BLaER1 treated with 17β-estradiol and CSF1 and Interleukin-3, amounts not matched to agents 10 nM and 100 nM (cell line): ENCODE results near the gene TNFSF4.

Experiments used
- H3K27ac ChIP-seq, 11 experiments: shearing (Covaris generic); formaldehyde crosslinking; 2 replicates each; pipeline ENCODE4 v1.8.1; 2022
- H3K27me3 ChIP-seq, 11 experiments: shearing (Covaris generic); formaldehyde crosslinking; 2 replicates each; pipeline ENCODE4 v1.8.1; 2022
- H3K36me3 ChIP-seq, 11 experiments: shearing (Covaris generic); formaldehyde crosslinking; 2 replicates each; pipeline ENCODE4 v1.8.1; 2022
- H3K4me1 ChIP-seq, 10 experiments: shearing (Covaris generic); formaldehyde crosslinking; 2 replicates each; pipeline ENCODE4 v1.8.1; 2022
- H3K4me2 ChIP-seq, 11 experiments: shearing (Covaris generic); formaldehyde crosslinking; 2 replicates each; pipeline ENCODE4 v1.8.1; 2022
- H3K4me3 ChIP-seq, 10 experiments: shearing (Covaris generic); formaldehyde crosslinking; 2 replicates each; pipeline ENCODE4 v1.8.1; 2022
- H3K9ac ChIP-seq, 11 experiments: shearing (Covaris generic); formaldehyde crosslinking; 2 replicates each; pipeline ENCODE4 v1.8.1; 2022
- H3K9me3 ChIP-seq, 11 experiments: shearing (Covaris generic); formaldehyde crosslinking; replicated peaks in 1 of 11; 2 replicates each; pipeline ENCODE4 v1.8.1; 2022
- H4K20me1 ChIP-seq, 11 experiments: shearing (Covaris generic); formaldehyde crosslinking; 2 replicates each; pipeline ENCODE4 v1.8.1; 2022
- Cebpa-rat ChIP-seq, 11 experiments: shearing (Covaris generic); IDR thresholded peaks; 2 replicates each; pipeline ENCODE4 v1.8.1; 2022

The TNFSF4 gene

DNA sequence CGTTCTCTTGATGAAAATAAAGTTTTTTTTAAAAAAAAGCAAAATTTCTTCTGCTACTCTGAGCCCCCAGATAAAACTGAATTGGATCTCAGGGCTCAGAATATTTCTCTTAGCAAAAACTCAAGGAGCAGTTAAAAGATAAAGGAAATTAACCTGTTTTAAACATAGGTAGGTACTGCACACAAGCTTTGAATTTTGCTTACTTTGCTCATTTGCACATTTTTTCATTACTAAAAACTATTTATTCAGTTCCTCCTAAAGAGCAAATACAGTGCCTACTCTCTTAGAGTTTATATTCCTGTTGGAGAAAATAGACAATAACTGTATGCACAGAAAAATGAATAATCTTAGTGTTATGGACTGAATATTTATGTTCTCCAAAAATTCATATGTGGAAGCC is 13.0 kb upstream of the TNFSF4 start:
- Histone ChIP-seq H3K27me3 (no peaks in the 10 kb centered on the region), H3K9ac (no peak overlapping the region), H3K36me3 (no peaks in the 10 kb centered on the region), H3K4me1 (peaks cover 0 to 5% (median 0%) of the 10 kb centered on the region in 10 experiments; a peak in 3 of 20 replicates), H3K27ac (no peak overlapping the region), H3K9me3 (no peaks in the 10 kb centered on the region), H3K4me3 (no peak overlapping the region), H3K4me2 (no peak overlapping the region), H4K20me1 (no peaks in the 10 kb centered on the region)
- TF ChIP-seq Cebpa-rat (IDR thresholded peaks at IDR 0.05), result no peak

DNA sequence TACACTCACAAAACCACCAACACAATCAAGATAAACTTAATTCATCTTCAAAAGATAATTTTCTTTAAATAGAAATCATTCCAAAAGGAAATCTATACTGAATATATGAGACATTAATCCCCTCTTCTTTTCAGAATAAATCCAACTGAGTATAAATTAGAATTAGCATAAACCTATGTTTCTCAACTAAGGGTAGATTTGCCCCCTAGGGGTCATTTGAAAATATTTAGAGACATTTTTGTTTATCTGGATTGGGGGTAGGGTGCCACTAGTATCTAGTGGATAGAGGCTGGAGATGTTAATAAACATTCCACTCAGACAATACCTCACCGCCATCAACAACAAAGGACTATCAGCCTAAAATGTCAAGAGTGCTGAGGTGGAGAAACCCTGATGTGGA is 6.5 kb upstream of the TNFSF4 start:
- Histone ChIP-seq H4K20me1 (no peaks in the 10 kb centered on the region), H3K4me1 (no peaks in the 10 kb centered on the region), H3K4me3 (no peak overlapping the region), H3K36me3 (no peaks in the 10 kb centered on the region), H3K27me3 (no peaks in the 10 kb centered on the region), H3K9ac (no peak overlapping the region), H3K27ac (no peak overlapping the region), H3K4me2 (no peak overlapping the region), H3K9me3 (no peaks in the 10 kb centered on the region)
- TF ChIP-seq Cebpa-rat (IDR thresholded peaks at IDR 0.05), result no peak

DNA sequence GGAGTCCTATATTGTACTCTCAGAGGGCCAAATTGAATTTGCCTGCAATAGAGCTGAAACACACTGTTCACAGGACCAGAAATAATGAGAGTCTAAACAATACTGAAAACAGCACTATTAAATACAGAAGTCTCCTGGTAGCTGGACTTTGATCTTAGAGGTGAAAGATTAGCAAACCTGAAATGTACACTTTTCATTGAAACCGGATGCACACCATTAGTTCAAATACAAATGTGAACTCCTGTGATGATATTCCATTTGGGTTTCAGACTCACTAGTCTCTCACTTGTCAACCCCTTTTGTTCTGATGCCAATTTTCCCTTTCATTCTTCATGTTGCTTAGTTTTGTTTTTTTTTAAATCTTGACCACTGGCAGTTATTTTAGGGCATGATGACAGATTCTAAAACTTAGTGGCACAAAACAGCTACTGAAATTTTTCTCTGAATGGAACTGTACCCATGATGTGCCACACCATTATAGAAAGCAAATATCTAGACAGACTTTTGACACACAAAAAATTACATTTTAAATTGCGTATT is 5.9 kb upstream of the TNFSF4 start:
- no peak overlapping the region for H3K4me3 ChIP-seq
- H3K36me3 ChIP-seq, result no peaks in the 10 kb centered on the region
- no peak overlapping the region for H3K9ac ChIP-seq
- no peaks in the 10 kb centered on the region for H3K9me3 ChIP-seq
- peaks cover 0 to 2% (median under 1%) of the 10 kb centered on the region in 10 experiments; a peak in 8 of 20 replicates for H3K4me1 ChIP-seq
- no peak for TF ChIP-seq Cebpa-rat (IDR thresholded peaks at IDR 0.05)
- no peaks in the 10 kb centered on the region for H4K20me1 ChIP-seq
- H3K27ac ChIP-seq, result no peak overlapping the region
- no peak overlapping the region for H3K4me2 ChIP-seq
- H3K27me3 ChIP-seq, result no peaks in the 10 kb centered on the region

DNA sequence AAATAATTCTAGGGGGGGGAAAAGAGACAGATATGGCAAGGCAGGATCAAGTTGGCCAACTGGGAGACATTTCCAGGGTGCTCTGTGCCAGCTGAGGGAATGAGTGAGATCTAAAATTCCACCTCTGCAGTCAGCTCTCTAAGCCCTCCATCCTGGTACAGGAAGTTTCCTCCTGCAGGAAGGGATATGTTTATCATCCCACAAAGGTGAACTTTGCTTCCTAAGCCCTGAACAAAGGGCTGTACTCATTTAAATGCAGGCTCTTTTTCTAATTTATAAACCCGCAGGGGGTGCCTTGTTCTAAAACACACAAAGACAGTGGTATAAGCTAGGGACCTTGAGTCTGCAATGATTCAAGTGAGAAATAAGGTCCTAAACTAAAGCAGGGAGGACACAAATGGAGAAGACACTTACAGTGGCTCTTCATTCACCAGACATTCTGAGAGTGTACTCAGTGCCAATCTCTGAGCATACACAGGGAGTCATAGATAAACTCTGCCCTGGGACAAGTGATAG is 3.6 kb upstream of the TNFSF4 start:
- no peaks in the 10 kb centered on the region for H3K27me3 ChIP-seq
- no peaks in the 10 kb centered on the region for H4K20me1 ChIP-seq
- no peak overlapping the region for H3K4me2 ChIP-seq
- no peaks in the 10 kb centered on the region for H3K36me3 ChIP-seq
- H3K9me3 ChIP-seq, result no peaks in the 10 kb centered on the region
- TF ChIP-seq Cebpa-rat (IDR thresholded peaks at IDR 0.05), result no peak
- peaks cover 19 to 24% (median 23%) of the 10 kb centered on the region in 10 experiments for H3K4me1 ChIP-seq
- H3K4me3 ChIP-seq, result no peak overlapping the region
- no peak overlapping the region for H3K9ac ChIP-seq
- no peak overlapping the region for H3K27ac ChIP-seq

DNA sequence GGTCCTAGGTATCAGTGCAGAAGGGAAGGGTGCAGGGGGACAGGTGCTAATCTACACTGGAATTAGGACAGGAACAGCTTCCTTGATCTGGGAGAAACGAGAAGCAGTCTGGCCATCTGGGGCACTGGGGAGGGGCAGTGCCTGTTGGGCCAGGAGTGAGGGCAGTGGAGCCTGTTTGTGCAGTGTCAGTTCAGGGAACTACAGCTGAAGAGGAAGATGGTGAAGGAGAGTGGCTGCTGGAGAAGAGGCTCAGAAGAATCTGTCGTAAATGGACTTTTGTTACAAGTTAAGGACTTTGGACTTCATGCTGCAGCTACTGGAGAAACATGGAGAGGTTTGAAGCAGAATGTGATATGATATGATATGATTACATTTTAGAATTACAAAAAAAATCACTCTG is 3.2 kb upstream of the TNFSF4 start:
- no peaks in the 10 kb centered on the region for H3K9me3 ChIP-seq
- H3K4me3 ChIP-seq, result no peak overlapping the region
- H3K4me2 ChIP-seq, result no peak overlapping the region
- H3K36me3 ChIP-seq, result no peaks in the 10 kb centered on the region
- TF ChIP-seq Cebpa-rat (IDR thresholded peaks at IDR 0.05), result no peak
- H3K9ac ChIP-seq, result no peak overlapping the region
- H3K4me1 ChIP-seq, result peaks cover 24 to 29% (median 28%) of the 10 kb centered on the region in 10 experiments
- H4K20me1 ChIP-seq, result no peaks in the 10 kb centered on the region
- H3K27ac ChIP-seq, result no peak overlapping the region
- no peaks in the 10 kb centered on the region for H3K27me3 ChIP-seq

DNA sequence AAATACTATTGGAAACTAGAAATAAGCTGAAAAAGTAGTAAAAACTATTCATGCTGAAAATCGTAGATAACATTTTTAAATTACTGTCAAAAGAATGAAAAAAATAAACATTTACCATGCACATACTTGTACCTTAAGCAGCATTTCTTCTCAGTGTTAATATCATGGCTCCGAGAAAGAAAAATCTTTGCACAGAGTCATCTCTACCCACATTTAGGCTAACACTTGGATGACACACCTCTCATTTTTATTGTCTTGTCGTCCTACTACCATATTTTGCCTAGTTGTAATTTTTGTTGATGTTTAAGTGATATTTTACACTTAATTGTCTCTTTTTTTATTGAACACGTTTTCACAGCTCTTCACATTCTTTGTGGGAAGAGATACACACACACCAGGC is 1.7 kb upstream of the TNFSF4 start:
- H4K20me1 ChIP-seq, result no peaks in the 10 kb centered on the region

DNA sequence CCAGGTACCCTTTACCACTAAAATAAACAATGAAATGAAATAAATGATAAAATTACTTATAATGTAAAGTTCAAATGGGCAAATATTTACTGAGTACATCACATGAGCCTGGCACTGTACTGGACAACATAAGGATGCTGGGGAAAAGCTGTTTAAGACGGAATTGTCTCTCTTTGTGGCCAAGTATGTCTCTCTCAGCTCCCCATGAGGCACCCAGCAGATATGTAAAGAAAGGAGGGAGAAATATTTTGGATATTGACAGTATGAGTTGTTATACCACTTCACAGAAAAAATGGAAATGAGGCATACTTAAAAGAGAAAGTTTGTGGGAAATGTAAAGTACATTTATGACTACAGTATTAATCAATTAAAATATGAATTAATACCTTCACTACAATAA is 1.0 kb upstream of the TNFSF4 start:
- Histone ChIP-seq H3K27ac (no peak overlapping the region), H3K4me3 (no peak overlapping the region), H3K4me1 (peaks cover 36 to 51% (median 46%) of the 10 kb centered on the region in 10 experiments), H3K36me3 (no peaks in the 10 kb centered on the region), H3K9ac (no peak overlapping the region), H3K27me3 (no peaks in the 10 kb centered on the region), H4K20me1 (no peaks in the 10 kb centered on the region), H3K4me2 (peak overlapping the region in 3 of 11 experiments; percentile 94 to 98 (median 95); a peak in 3 of 22 replicates), H3K9me3 (no peaks in the 10 kb centered on the region)
- TF ChIP-seq Cebpa-rat (IDR thresholded peaks at IDR 0.05), result no peak

More for the DNA sequence above, 1.7 kb upstream of the TNFSF4 start:
- Histone ChIP-seq H3K36me3 (no peaks in the 10 kb centered on the region), H3K4me2 (no peak overlapping the region), H3K27ac (no peak overlapping the region), H3K27me3 (no peaks in the 10 kb centered on the region), H3K9me3 (no peaks in the 10 kb centered on the region), H3K4me1 (peaks cover 36 to 43% (median 41%) of the 10 kb centered on the region in 10 experiments), H3K4me3 (no peak overlapping the region), H3K9ac (no peak overlapping the region)
- no peak for TF ChIP-seq Cebpa-rat (IDR thresholded peaks at IDR 0.05)

DNA sequence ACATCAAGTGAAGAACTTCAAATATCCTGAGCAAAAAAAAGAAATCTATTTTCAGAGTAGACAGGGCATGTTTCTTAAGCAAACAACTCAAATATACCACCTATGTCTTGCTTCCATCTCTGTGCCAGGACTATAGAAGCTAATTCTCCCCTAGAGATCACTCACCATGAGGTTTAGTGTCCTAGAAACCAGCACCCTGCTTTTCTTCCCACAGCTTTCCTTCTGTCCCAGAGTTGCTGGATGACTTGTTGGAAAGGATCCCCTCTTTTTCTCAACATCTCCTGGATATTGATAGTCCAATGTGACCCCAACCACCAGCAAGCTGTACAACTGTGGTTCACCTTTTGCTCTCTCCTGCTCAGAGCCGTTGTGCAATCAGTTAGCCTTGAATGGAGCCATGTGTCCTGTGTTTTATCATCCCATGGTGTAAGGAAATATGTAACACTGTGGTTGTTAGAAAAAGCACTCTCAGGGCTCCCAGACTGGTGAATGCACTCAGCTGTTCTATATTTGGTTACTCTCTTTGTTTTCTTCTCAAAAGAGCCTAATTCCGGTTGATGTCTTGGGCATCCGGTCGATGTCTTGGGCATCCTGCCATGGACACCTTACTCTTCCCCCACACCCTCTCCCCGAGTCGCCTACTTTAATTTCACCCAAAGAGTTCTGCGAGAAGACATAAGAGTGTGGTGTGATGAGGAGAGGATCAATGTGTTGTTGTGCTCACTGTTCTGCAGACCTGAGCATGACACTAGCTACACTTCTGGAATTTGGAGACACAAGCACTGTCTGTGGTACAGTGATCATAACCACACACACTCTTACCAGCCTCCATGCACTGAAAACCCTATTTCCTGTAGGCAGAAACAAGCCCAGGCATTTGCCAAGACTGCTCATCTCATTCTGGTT is 1.7 kb downstream of the TNFSF4 start:
- peak overlapping the region in 9 of 10 experiments; percentile 8 to 55 (median 49); a peak in 17 of 20 replicates for H3K4me3 ChIP-seq
- H3K27me3 ChIP-seq, result no peaks in the 10 kb centered on the region
- peak in 9 of 11 experiments; percentile 38 to 87 (median 52); a peak in 12 of 22 replicates for TF ChIP-seq Cebpa-rat (IDR thresholded peaks at IDR 0.05)

DNA sequence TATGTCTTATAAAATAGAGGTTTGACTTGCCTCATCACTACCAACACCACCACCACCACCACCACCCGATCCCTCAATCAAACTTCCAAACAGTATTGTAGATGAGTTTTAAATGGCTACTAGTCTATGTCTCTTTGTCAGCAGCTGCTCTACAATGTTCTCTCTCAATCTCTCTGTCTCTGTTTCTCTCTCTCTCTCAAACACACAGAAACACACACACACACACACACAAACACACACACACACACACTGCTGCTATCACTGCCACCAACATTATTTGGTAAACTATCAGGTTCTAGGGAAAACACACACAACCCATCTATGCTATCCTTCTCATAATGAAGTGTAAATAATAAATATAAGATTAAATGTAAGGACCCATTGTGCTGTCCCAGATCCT is 2.4 kb downstream of the TNFSF4 start:
- TF ChIP-seq Cebpa-rat (IDR thresholded peaks at IDR 0.05), result no peak
- H3K27me3 ChIP-seq, result no peaks in the 10 kb centered on the region
- H3K27ac ChIP-seq, result peak overlapping the region in 10 of 11 experiments; percentile 23 to 81 (median 72); a peak in 19 of 22 replicates
- no peaks in the 10 kb centered on the region for H3K36me3 ChIP-seq
- peaks cover 50 to 79% (median 69%) of the 10 kb centered on the region in 10 experiments for H3K4me1 ChIP-seq
- no peaks in the 10 kb centered on the region for H4K20me1 ChIP-seq
- peak overlapping the region in 10 of 11 experiments; percentile 10 to 70 (median 52); a peak in 13 of 22 replicates for H3K9ac ChIP-seq
- no peaks in the 10 kb centered on the region for H3K9me3 ChIP-seq
- peak overlapping the region; percentile 76 to 98 (median 92); a peak in 21 of 22 replicates for H3K4me2 ChIP-seq
- peak overlapping the region in 9 of 10 experiments; percentile 8 to 55 (median 49); a peak in 14 of 20 replicates for H3K4me3 ChIP-seq

More for the DNA sequence above, 1.7 kb downstream of the TNFSF4 start:
- Histone ChIP-seq H3K36me3 (no peaks in the 10 kb centered on the region), H3K9me3 (no peaks in the 10 kb centered on the region), H3K9ac (peak overlapping the region; percentile 18 to 70 (median 51); a peak in 20 of 22 replicates), H4K20me1 (no peaks in the 10 kb centered on the region), H3K4me1 (peaks cover 50 to 78% (median 69%) of the 10 kb centered on the region in 10 experiments), H3K4me2 (peak overlapping the region; percentile 76 to 98 (median 92)), H3K27ac (peak overlapping the region in 10 of 11 experiments; percentile 23 to 81 (median 72); a peak in 19 of 22 replicates)
